GM19324 (cell line): Measurements from ENCODE around the gene GCDH.
A peak's percentile ranks its signal among the peaks of the same experiment; 100 is the strongest.

Experiments
- ATAC-seq: cut with Tn5 transposase; IDR thresholded peaks from one replicate; pipeline ENCODE4 v1.9.1; 2021; ENCODE audit warnings: mild to moderate bottlenecking, moderate library complexity; ENCODE audit not compliant: unreplicated experiment, low FRiP score

Gene GCDH

GRCh38 chr19:12937927-12938778 is 47.2 kb downstream of the GCDH start, which contains the start of gene CALR:
Gene CALR (plus strand): TSS chr19:12938609. CDS start chr19:12938680, 71 bp downstream.
- peak; percentile 92 for ATAC-seq

GRCh38 chr19:12938779-12939601 is 48.0 kb downstream of the GCDH start:
- no peak for ATAC-seq

GRCh38 chr19:12939975-12940423 is 49.0 kb downstream of the GCDH start:
- no peak for ATAC-seq

- no peak for ATAC-seq
Observed at GRCh38 chr19:12940897-12941296, 49.9 kb downstream of the GCDH start.

- ATAC-seq, result no peak
Observed at GRCh38 chr19:12943437-12944044, 52.6 kb downstream of the GCDH start.

GRCh38 chr19:12944104-12944674 is 53.2 kb downstream of the GCDH start:
- no peak for ATAC-seq

- ATAC-seq, result peak; percentile 92
Observed at GRCh38 chr19:12945479-12946091, 54.6 kb downstream of the GCDH start, which contains the start of gene RAD23A. Gene RAD23A (plus strand): TSS chr19:12945862. CDS start chr19:12945949, 87 bp downstream.

- ATAC-seq, result peak; percentile 35
Observed at GRCh38 chr19:12946092-12946721, 55.2 kb downstream of the GCDH start.

GRCh38 chr19:12946731-12947496 is 56.0 kb downstream of the GCDH start:
- ATAC-seq, result no peak

- ATAC-seq, result no peak
Observed at GRCh38 chr19:12947702-12948611, 57.0 kb downstream of the GCDH start.

- no peak for ATAC-seq
Observed at GRCh38 chr19:12948612-12949362, 57.8 kb downstream of the GCDH start.
